Measurements from ENCODE around the gene VASN. TPM values are rescaled to one million over a fixed set of nuclear protein-coding genes. Genes with fewer than 3 reads are reported as not detected.

Gene VASN
- total and polyA plus RNA-seq, 10 of the 15 experiments (the other 5 are each of a cell fraction or from before 2014, with no cell fraction given) = 0.02 to 0.19 (median 0.14) TPM; not detected in 6

DNA sequence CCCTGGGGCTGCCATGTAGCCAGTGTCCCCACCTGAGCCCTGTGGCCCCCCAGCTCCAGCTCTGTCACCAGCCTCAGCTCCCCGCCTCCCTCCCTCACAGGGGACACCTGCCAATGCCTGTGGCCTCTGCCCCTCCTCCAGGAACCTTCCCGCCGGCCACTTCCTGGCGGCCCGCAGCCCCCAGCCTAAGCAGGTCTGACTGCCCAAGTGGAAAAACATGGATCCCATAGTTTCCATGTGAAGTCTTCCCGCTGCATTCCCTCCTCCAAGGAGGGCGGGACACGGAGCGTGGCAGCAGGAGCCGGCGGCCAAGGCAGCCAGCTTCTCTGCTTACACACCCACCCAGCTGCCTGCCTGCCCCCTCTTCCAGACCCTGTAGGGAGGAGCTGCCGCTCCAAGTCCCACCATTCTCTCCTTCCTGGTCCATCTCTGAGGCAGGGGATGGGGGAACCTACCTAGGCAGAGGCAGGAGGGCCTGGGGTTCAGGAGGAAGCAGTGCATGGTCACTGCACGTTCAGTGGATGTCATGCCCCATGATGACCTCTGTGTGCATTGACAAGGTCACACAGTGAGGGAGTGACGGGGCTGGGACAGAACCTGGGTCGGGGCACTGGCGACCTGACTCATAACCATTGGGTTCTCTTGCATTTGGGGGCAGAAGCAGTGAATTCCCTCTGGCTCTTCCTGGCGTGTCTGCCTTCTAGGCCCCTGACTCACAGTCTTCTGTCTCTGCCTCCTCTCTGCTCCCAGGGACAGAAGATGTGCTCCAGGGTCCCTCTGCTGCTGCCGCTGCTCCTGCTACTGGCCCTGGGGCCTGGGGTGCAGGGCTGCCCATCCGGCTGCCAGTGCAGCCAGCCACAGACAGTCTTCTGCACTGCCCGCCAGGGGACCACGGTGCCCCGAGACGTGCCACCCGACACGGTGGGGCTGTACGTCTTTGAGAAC, 8.7 kb downstream of the VASN start:
- Histone ChIP-seq H3K27ac (ENCODE audit: control insufficient read depth, insufficient read depth) (no peak overlapping the region), H3K4me2 (ENCODE audit: control insufficient read depth, insufficient read depth) (no peak overlapping the region), H3K79me2 (ENCODE audit: control insufficient read depth, insufficient read depth, low read length) (no peaks in the 10 kb centered on the region), H3K4me1 (ENCODE audit: control insufficient read depth, insufficient read depth, low read length) (no peaks in the 10 kb centered on the region), H4K20me1 (ENCODE audit: control insufficient read depth, insufficient read depth) (no peaks in the 10 kb centered on the region), H3K27me3 (replicated peaks in 1 of 2; ENCODE audit: control insufficient read depth in 2 of 2, insufficient read depth in 2 of 2, low read length in 1 of 2) (no peaks in the 10 kb centered on the region), H2AFZ (ENCODE audit: control insufficient read depth, low read depth, low read length) (no peak overlapping the region), H3K4me3 (no peak overlapping the region), H3K9me3 (replicated peaks; ENCODE audit: control insufficient read depth, insufficient read depth, low read length) (no peaks in the 10 kb centered on the region), H3K36me3 (ENCODE audit: control insufficient read depth in 2 of 2, insufficient read depth in 2 of 2, low read length in 1 of 2) (peaks cover 0 to 8% of the 10 kb centered on the region in 2 experiments; a peak in 2 of 4 replicates), H3K9ac (ENCODE audit: control insufficient read depth, insufficient read depth, low read length) (no peak overlapping the region)
- in situ Hi-C loops (cut with MboI) = no loop called here
- intact Hi-C loops (cut with micrococcal nuclease; ENCODE audit: unreplicated experiment) = no loop called here
- BruUV-seq (replicated peaks) = no TSS peak
- WGBS (ENCODE audit: insufficient coverage, insufficient replicate concordance, low lambda C conversion rate, missing lambda C conversion rate) = 86% methylated on average over 23 of the region's 26 CpGs
- ChIA-PET SMC1A (ENCODE audit: uncharacterized antibody, unreplicated experiment) (no interaction called here), RAD21 (ENCODE audit: unreplicated experiment) (no interaction called here), CTCF (no interaction called here), POLR2A (no interaction called here)
- DNase-seq (ENCODE audit: low read depth, low spot score) (no peak), ATAC-seq (no peak), FAIRE-seq (no peak)
- TF ChIP-seq TCF12 (IDR thresholded peaks at IDR 0.05; ENCODE audit: low read depth, low read length) = no peak
- TF ChIP-seq JUNB (IDR thresholded peaks at IDR 0.05) = no peak
- TF ChIP-seq, protein P1, sequence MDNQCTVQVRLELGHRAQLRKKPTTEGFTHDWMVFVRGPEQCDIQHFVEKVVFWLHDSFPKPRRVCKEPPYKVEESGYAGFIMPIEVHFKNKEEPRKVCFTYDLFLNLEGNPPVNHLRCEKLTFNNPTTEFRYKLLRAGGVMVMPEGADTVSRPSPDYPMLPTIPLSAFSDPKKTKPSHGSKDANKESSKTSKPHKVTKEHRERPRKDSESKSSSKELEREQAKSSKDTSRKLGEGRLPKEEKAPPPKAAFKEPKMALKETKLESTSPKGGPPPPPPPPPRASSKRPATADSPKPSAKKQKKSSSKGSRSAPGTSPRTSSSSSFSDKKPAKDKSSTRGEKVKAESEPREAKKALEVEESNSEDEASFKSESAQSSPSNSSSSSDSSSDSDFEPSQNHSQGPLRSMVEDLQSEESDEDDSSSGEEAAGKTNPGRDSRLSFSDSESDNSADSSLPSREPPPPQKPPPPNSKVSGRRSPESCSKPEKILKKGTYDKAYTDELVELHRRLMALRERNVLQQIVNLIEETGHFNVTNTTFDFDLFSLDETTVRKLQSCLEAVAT (IDR thresholded peaks at IDR 0.05) = no peak
- no peak for TF ChIP-seq JUND (IDR thresholded peaks at IDR 0.05; ENCODE audit: low read depth, low read length)
- no peak for TF ChIP-seq KDM1A (IDR thresholded peaks at IDR 0.05; ENCODE audit: borderline replicate concordance)
- no peak for TF ChIP-seq NR2C1 (IDR thresholded peaks at IDR 0.05)
- TF ChIP-seq, protein P2, sequence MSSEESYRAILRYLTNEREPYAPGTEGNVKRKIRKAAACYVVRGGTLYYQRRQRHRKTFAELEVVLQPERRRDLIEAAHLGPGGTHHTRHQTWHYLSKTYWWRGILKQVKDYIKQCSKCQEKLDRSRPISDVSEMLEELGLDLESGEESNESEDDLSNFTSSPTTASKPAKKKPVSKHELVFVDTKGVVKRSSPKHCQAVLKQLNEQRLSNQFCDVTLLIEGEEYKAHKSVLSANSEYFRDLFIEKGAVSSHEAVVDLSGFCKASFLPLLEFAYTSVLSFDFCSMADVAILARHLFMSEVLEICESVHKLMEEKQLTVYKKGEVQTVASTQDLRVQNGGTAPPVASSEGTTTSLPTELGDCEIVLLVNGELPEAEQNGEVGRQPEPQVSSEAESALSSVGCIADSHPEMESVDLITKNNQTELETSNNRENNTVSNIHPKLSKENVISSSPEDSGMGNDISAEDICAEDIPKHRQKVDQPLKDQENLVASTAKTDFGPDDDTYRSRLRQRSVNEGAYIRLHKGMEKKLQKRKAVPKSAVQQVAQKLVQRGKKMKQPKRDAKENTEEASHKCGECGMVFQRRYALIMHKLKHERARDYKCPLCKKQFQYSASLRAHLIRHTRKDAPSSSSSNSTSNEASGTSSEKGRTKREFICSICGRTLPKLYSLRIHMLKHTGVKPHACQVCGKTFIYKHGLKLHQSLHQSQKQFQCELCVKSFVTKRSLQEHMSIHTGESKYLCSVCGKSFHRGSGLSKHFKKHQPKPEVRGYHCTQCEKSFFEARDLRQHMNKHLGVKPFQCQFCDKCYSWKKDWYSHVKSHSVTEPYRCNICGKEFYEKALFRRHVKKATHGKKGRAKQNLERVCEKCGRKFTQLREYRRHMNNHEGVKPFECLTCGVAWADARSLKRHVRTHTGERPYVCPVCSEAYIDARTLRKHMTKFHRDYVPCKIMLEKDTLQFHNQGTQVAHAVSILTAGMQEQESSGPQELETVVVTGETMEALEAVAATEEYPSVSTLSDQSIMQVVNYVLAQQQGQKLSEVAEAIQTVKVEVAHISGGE (CRISPR knock-in tag; IDR thresholded peaks at IDR 0.05) = no peak
- TF ChIP-seq, protein P3, sequence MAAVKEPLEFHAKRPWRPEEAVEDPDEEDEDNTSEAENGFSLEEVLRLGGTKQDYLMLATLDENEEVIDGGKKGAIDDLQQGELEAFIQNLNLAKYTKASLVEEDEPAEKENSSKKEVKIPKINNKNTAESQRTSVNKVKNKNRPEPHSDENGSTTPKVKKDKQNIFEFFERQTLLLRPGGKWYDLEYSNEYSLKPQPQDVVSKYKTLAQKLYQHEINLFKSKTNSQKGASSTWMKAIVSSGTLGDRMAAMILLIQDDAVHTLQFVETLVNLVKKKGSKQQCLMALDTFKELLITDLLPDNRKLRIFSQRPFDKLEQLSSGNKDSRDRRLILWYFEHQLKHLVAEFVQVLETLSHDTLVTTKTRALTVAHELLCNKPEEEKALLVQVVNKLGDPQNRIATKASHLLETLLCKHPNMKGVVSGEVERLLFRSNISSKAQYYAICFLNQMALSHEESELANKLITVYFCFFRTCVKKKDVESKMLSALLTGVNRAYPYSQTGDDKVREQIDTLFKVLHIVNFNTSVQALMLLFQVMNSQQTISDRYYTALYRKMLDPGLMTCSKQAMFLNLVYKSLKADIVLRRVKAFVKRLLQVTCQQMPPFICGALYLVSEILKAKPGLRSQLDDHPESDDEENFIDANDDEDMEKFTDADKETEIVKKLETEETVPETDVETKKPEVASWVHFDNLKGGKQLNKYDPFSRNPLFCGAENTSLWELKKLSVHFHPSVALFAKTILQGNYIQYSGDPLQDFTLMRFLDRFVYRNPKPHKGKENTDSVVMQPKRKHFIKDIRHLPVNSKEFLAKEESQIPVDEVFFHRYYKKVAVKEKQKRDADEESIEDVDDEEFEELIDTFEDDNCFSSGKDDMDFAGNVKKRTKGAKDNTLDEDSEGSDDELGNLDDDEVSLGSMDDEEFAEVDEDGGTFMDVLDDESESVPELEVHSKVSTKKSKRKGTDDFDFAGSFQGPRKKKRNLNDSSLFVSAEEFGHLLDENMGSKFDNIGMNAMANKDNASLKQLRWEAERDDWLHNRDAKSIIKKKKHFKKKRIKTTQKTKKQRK (IDR thresholded peaks at IDR 0.05; ENCODE audit: low read depth, low read length) = no peak
- TF ChIP-seq CBX3 (IDR thresholded peaks at IDR 0.05; ENCODE audit: borderline replicate concordance, low read depth) = no peak

All from GM12878 (cell line).